ENCODE results near the gene VAMP2.
A peak's percentile ranks its signal among the peaks of the same experiment; 100 is the strongest.

The VAMP2 gene

DNA sequence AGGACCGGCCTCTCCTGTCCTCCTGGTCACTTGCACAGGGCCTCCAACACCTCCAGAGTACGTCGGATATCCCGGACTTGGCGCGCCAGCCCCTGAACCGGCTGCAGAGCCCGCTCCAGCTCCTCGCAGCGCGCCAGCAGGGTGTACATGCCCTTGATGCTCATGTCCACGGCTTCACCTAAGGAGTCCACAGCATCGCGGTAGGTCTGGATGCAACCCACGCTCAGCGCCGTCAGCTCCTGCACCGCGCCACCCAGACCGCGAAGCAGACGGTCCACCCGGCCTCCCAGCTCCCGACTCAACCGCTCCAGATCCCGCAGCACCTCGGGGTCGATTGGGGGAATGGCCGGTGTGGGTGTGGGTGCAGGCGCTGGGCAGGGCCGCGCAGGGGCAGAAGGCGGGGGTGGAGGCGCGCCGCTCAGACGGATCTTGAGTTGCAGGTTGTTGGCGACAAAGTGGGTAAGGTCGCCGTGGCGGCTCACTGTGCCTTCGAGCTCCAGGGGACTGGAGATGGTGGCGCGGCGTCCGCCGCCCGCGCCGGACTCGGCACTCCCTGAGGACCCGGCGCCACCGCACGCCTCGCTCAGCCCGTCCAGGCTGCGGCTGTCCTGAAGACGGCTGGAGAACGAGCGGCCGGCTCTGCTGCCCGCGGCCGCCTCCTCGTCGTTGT is 26.4 kb upstream of the VAMP2 start:
- Histone ChIP-seq H3K4me1 (ENCODE audit: insufficient read depth, poor library complexity, severe bottlenecking) (peaks cover 9% of the 10 kb centered on the region), H3K36me3 (ENCODE audit: low read depth) (no peaks in the 10 kb centered on the region), H3K27ac (ENCODE audit: poor library complexity, severe bottlenecking) (peak overlapping the region; percentile 69), H3K4me3 (ENCODE audit: severe bottlenecking) (peak overlapping the region; percentile 55), H3K9me3 (ENCODE audit: severe bottlenecking) (no peaks in the 10 kb centered on the region), H3K27me3 (ENCODE audit: insufficient read depth, poor library complexity, severe bottlenecking) (no peaks in the 10 kb centered on the region)
- ATAC-seq (ENCODE audit: low read depth) (no peak), DNase-seq (ENCODE audit: low spot score) (no peak)
- TF ChIP-seq, protein P1, sequence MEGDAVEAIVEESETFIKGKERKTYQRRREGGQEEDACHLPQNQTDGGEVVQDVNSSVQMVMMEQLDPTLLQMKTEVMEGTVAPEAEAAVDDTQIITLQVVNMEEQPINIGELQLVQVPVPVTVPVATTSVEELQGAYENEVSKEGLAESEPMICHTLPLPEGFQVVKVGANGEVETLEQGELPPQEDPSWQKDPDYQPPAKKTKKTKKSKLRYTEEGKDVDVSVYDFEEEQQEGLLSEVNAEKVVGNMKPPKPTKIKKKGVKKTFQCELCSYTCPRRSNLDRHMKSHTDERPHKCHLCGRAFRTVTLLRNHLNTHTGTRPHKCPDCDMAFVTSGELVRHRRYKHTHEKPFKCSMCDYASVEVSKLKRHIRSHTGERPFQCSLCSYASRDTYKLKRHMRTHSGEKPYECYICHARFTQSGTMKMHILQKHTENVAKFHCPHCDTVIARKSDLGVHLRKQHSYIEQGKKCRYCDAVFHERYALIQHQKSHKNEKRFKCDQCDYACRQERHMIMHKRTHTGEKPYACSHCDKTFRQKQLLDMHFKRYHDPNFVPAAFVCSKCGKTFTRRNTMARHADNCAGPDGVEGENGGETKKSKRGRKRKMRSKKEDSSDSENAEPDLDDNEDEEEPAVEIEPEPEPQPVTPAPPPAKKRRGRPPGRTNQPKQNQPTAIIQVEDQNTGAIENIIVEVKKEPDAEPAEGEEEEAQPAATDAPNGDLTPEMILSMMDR (IDR thresholded peaks at IDR 0.05; ENCODE audit: poor library complexity, severe bottlenecking), result no peak

DNA sequence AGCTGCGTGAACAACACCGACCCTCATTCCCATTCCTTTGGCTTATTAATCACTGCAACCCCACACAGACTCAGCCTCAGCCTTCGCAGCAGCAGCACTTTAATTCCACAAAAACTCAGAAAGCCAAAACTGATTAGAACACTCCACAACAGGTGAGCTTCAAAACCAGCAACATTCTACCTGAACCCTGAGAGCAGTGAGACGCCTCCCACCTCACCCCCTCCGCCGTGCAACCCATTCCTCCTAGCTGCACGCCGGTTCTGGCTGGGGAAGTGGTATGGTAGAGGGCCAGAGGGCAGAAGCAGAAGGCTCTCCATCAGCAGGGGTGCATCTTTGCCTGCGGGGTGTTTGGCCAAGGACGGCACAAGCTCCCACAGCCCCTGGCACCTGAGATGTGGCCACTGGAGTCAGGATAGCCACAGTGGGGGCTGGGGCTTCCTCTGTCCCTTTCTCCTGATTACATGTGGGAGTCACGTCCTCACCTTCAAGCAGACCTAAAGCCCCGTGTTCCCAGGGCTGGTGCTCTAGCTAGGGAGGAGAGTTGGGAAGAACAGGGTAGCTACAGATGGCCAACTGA is 25.6 kb upstream of the VAMP2 start:
- TF ChIP-seq, protein P1 (IDR thresholded peaks at IDR 0.05; ENCODE audit: poor library complexity, severe bottlenecking), result no peak
- ATAC-seq (ENCODE audit: low read depth) (no peak), DNase-seq (ENCODE audit: low spot score) (no peak)
- H3K4me3 ChIP-seq (ENCODE audit: severe bottlenecking), result peak overlapping the region; percentile 92
- H3K27ac ChIP-seq (ENCODE audit: poor library complexity, severe bottlenecking), result peak overlapping the region; percentile 69
- H3K36me3 ChIP-seq (ENCODE audit: low read depth), result no peaks in the 10 kb centered on the region
- peaks cover 9% of the 10 kb centered on the region for H3K4me1 ChIP-seq (ENCODE audit: insufficient read depth, poor library complexity, severe bottlenecking)
- no peaks in the 10 kb centered on the region for H3K9me3 ChIP-seq (ENCODE audit: severe bottlenecking)
- H3K27me3 ChIP-seq (ENCODE audit: insufficient read depth, poor library complexity, severe bottlenecking), result no peaks in the 10 kb centered on the region

- Histone ChIP-seq H3K27ac (ENCODE audit: poor library complexity, severe bottlenecking) (peak overlapping the region; percentile 69), H3K4me3 (ENCODE audit: severe bottlenecking) (peak overlapping the region; percentile 92), H3K36me3 (ENCODE audit: low read depth) (no peaks in the 10 kb centered on the region), H3K27me3 (ENCODE audit: insufficient read depth, poor library complexity, severe bottlenecking) (no peaks in the 10 kb centered on the region), H3K9me3 (ENCODE audit: severe bottlenecking) (no peaks in the 10 kb centered on the region), H3K4me1 (ENCODE audit: insufficient read depth, poor library complexity, severe bottlenecking) (peaks cover 7% of the 10 kb centered on the region)
- ATAC-seq (ENCODE audit: low read depth) (peak; percentile 47), DNase-seq (ENCODE audit: low spot score) (peak; percentile 84)
- TF ChIP-seq, protein P1 (IDR thresholded peaks at IDR 0.05; ENCODE audit: poor library complexity, severe bottlenecking), result no peak
Observed at GRCh38 chr17:8187517-8188262, 24.9 kb upstream of the VAMP2 start.

GRCh38 chr17:8186787-8187516 is 24.2 kb upstream of the VAMP2 start:
- H3K36me3 ChIP-seq (ENCODE audit: low read depth), result no peaks in the 10 kb centered on the region
- H3K4me1 ChIP-seq (ENCODE audit: insufficient read depth, poor library complexity, severe bottlenecking), result peaks cover 5% of the 10 kb centered on the region
- ATAC-seq (ENCODE audit: low read depth) (peak; percentile 26), DNase-seq (ENCODE audit: low spot score) (peak; percentile 90)
- H3K27me3 ChIP-seq (ENCODE audit: insufficient read depth, poor library complexity, severe bottlenecking), result no peaks in the 10 kb centered on the region
- TF ChIP-seq, protein P1 (IDR thresholded peaks at IDR 0.05; ENCODE audit: poor library complexity, severe bottlenecking), result peak; percentile 19
- no peaks in the 10 kb centered on the region for H3K9me3 ChIP-seq (ENCODE audit: severe bottlenecking)
- peak overlapping the region; percentile 69 for H3K27ac ChIP-seq (ENCODE audit: poor library complexity, severe bottlenecking)
- H3K4me3 ChIP-seq (ENCODE audit: severe bottlenecking), result peak overlapping the region; percentile 92
